SKM-1 (cell line): Measurements from ENCODE around the gene MN1.

Experiments used
- DNase-seq: peaks from one replicate; lab custom pipeline; 2025; ENCODE audit not compliant: unreplicated experiment; lab: John Stamatoyannopoulos, UW

Gene MN1

DNA sequence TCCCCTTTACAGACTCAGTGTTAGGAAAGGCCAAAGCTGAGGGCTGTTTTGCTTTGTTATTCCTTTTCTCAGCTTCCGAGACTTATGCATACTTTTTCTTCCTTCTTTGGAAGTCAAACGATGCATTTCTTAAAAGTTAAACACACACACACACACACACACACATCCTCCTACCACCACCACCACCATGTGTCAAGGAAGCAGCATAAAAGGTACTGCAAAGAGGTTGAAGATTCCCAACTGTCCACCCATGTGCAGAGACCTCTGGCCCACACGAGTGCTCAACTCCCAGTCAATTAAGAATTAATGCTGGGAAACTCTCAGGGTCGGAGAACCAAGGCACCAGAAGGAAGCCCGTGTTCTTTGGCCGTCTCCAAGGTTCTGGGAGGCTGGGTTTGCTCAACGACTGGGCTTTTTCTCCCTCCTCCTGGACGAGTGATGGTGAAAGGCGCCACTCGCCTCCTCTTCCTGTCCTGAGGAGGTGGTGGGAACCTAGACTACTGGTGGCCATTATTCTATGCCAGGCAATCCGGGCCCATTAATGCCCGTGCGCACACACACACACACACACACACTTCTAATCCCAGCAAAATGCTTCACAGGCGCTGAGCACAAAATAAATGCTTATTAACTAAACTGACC, 15.1 kb downstream of the MN1 start:
- DNase-seq = no peak

- DNase-seq = no peak
Measured at GRCh38 chr22:27785831-27786230, 15.7 kb downstream of the MN1 start.

- no peak for DNase-seq
Measured at GRCh38 chr22:27784120-27784475, 17.5 kb downstream of the MN1 start.

GRCh38 chr22:27783436-27784119, 18.0 kb downstream of the MN1 start:
- DNase-seq = no peak

GRCh38 chr22:27782088-27782487, 19.5 kb downstream of the MN1 start:
- DNase-seq = no peak

DNA sequence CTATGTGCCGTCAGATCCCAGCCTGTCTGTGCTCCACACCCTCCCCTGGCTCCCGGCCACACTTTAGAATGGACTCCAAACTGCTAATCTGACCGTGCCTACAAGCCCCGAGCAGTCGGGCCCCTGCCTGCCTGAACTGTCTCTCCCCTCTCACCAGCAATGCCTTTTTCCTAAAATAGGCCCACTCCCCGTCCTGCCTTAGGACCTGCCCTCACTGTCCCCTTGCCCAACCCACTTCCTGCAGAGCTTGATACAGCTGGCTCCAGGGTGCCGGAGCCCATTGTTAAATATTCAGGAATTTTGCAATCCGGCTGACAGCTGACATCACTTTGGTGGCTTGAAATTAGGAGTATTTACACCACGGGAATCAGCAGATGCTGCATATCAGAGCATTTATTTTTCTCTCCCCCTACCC, 21.4 kb downstream of the MN1 start:
- no peak for DNase-seq

GRCh38 chr22:27779643-27780042, 21.9 kb downstream of the MN1 start:
- no peak for DNase-seq

- no peak for DNase-seq
Measured at GRCh38 chr22:27778294-27779090, 23.1 kb downstream of the MN1 start.

GRCh38 chr22:27777128-27777527, 24.4 kb downstream of the MN1 start:
- no peak for DNase-seq

GRCh38 chr22:27776650-27776958, 25.0 kb downstream of the MN1 start:
- no peak for DNase-seq

GRCh38 chr22:27775758-27776649, 25.6 kb downstream of the MN1 start:
- no peak for DNase-seq

DNA sequence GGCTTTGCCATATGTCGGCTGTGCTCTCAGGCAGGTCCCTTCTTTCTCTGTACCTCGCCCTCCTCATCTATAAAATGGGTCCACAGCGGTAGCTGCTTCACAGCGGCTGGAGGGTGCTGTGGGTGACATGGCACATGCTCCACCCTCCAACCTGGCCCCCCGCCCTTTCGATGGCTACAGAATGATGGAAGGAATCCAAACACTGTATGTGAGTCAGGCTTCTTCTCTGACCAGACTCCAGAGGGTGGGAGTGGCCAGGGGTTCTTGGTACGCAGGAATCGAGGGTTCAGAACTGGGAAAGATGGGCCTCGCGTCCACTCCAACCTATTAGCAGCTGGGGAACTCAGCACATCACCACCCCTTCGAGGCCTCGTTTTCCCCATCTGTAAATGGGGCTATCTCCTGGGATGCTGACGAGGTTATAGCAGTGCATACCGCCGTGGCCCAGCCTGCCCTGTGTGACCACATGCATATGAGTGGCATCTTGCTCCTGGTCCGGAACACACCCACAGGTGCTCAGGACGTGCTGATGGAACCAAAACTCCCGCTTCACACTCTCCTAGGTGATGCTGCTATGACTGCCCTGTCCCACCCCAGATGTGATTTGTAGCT, 26.4 kb downstream of the MN1 start:
- DNase-seq = no peak

DNA sequence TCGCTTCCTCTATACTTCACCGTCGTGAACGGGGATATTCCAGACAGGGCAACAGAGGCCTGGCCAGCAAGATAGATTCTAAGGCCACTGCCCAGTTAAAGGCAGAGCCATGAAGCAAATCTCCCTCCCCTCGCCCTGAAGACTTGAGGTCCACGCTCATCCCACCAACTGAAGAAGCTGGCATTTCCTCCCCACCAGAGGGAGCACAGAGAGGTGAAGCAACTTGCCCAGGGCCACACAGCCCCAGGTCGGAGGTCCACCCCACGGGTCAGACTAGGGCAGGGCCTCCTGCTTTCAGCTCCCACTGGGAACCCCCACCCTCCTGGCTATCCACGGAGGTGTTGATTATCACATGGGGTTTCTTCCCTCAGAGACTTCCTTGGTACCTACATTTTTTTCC, 27.4 kb downstream of the MN1 start:
- DNase-seq = no peak

DNA sequence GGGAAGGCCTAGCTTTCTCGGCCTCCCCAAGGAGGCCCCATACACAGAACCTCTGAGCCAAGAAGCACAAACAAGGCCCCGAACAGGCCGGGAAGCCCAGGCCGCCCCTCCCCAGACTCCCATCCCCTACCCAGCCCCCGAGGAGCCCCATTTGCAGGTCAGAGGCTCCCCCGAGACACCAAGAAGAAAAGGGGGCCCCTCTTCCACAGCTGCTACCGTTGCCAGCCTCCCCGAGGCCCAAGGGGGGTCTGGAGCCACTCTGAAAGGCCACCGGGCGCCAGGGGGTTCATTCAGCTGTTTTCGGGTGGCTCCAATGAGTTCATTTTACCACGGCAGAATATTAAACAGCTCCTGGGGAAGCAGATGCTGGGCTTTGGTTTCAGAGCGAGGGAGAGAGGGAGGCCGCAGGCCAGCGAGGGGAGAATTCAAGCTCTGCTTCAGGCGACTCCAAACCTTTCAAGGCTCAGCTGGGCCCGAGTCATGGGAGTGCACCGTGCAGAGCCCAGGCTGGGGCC, 28.5 kb downstream of the MN1 start:
- no peak for DNase-seq

DNA sequence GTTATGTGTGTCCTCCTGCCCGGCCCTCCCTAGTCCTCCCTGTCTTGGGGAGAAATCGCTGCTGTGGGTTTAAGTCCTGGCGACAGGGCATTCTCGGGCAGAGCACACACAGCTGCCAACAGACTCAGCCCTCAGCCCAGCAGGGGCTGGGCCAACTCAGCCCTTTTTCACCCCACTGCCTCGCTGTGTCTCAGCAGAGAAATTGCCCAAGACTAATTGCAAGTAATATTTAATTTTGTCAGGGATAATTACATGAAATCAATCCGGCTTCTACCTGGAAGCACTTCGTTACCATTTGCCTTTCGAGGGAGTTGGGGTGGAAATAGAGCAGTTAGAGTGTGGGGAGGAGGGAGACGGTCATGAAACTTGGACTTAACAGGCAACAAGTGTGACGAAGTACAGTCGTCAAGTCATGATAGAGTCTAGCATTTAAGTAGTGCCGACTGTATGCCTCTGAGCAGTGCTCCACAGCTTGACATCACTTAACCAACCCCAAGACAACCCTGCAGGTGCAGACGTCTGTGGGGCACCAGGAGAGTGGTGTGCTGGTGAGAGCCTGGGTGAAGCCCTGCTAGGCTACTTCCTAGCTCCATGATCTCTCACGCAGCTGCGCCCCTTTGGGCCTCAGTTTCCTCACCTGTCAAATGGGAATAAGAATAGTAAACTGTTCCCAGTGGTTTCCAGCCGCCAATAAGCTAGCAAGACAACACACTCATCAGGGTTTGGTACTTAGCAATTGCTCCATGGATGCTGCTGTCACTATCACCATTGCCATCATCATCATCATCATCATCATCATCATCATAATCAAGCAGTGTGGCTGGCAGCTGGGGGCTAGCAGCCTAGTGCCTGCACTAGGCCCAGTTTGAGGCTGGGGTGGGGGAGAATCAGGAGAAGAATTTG, 29.2 kb downstream of the MN1 start:
- DNase-seq = no peak

DNA sequence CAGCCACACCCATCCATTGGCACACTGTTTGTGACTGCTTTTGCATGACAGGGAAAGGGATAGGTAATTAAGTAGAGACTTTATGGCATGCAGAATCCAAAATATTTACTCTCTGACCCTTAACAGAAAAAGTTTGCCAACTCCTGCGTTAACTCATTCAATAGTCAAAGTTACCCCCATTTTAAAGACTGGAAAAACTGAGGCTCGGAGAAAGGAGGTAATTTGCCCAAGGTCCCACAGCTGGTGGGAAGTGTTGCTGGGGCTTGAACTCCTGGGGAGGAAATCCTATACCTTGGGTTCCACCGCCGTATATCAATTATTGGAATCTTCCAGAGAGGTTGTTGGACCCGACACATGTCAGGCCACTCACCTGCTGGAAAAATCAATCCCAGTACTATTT, 29.9 kb downstream of the MN1 start:
- DNase-seq = no peak

DNA sequence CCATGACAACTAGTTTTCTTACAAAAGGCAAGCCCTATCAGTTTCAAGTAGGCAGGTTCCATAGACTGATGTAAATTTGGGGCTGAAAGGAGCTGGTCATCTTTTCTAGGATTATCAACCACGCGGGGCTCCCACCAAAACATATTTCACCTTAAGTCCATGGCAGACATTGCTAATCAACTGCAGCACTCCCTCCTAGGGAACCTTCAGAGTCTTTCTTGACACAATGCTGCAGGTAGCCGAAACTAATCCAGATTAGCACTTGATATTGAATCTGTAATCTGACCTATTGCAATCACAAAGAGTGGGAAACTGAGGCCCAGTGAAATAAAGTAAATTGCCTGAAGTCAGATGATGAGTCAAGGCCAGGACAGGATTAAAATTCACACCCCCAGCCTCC, 32.5 kb downstream of the MN1 start:
- no peak for DNase-seq

DNA sequence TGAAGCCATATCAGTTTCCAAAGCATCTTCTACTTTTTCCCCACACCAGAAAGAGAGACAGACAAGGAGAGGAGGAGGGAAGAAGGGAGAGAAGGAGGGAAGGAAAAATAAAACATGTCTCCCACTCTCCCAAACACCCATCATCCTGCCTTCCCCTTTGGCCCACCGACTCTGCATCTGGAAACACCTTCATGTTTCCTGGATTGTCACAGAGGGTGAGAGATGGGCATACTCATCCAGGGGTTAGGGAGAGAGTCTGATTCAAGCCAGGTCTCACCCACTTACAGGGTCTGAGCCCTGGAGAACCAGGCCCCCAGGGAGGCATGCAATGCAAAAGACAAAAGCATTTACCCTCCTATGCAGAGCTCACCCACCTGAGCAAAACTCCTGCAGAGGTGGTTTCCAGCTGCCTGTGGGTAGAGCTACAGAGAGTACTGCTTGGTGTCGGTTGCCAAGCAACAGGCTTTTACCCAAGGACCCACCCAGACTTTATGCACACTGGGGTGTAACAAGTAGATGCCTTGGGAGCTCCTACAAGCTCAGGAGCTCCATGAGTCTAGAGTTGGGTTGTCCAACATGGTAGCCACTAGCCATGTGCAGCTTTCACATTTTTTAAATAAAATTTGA, 33.4 kb downstream of the MN1 start:
- no peak for DNase-seq

- DNase-seq = no peak
Measured at GRCh38 chr22:27766679-27767078, 34.9 kb downstream of the MN1 start.
